Lower leg skin (tissue), 4 donors: ENCODE results near the gene ANKH. TPM values are rescaled to one million over a fixed set of nuclear protein-coding genes. Genes with fewer than 3 reads are reported as not detected.
"Not testable (repeated sequence)": the region's sequence is repeated elsewhere in the genome, so short reads cannot be mapped to it uniquely, and the experiment has no call there.

Experiments used
- DNase-seq, 2 donors: peaks; one replicate each; pipeline ENCODE4 v3.0.0-alpha.2; 2019; ENCODE audit warnings: low spot score in 2 of 2
- H3K4me3 ChIP-seq: fragments of 200-600 bp; sonication (generic); 2 replicates; pipeline ENCODE4 v1.5.1; 2017; ENCODE audit warnings: mild to moderate bottlenecking, low read depth; ENCODE audit not compliant: poor library complexity, severe bottlenecking
- CTCF ChIP-seq, 3 donors: fragments of 450-650 bp; IDR thresholded peaks; one replicate each; pipeline ENCODE4 v1.5.1; 2016; ENCODE audit warnings: antibody characterized with exemption in 3 of 3, mild to moderate bottlenecking in 3 of 3, moderate library complexity in 2 of 3
- POLR2A ChIP-seq, 2 donors: fragments of 450-650 bp; IDR thresholded peaks; one replicate each; pipeline ENCODE4 v1.6.1; 2016 to 2017; ENCODE audit warnings: antibody characterized with exemption in 2 of 2, mild to moderate bottlenecking in 1 of 2, moderate library complexity in 1 of 2
- WGBS, 2 donors: methylation state at CpG; one replicate each; pipeline ENCODE4 v1.1.5; 2018; 5-methylcytosine and 5-hydroxymethylcytosine counted together
- intact Hi-C: fragments of 100-400 bp; cut with DNase I; formaldehyde crosslinking; loops from one replicate; pipeline ENCODE4 v1.15.0; 2023; ENCODE audit warnings: low total_unique reads
- total RNA-seq, 4 donors: library from RNA; depleted of rRNA; stranded (reverse); fragments of >200 nt; gene quantifications; one replicate each; pipeline ENCODE4 v1.1.0, GENCODE V29; 2016

ANKH gene
- total RNA-seq, 4 donors from 2014 or later: 44.0 to 84.8 (median 67.9) TPM

- intact Hi-C loops: no loop called here
- H3K4me3 ChIP-seq: no peak overlapping the region
- TF ChIP-seq CTCF (IDR thresholded peaks at IDR 0.05) (no peak), POLR2A (IDR thresholded peaks at IDR 0.05) (no peak)
- DNase-seq: no peak
- 54 to 80% methylated on average over 1 of the region's 1 CpG for WGBS, 2 donors
Measured at GRCh38 chr5:14880688-14881087, 9.1 kb upstream of the ANKH start.

- 75 to 85% methylated on average over 6 of the region's 6 CpGs for WGBS, 2 donors
- intact Hi-C loops: no loop called here
- H3K4me3 ChIP-seq: no peak overlapping the region
- DNase-seq: no peak
- TF ChIP-seq CTCF (IDR thresholded peaks at IDR 0.05) (no peak), POLR2A (IDR thresholded peaks at IDR 0.05) (no peak)
Measured at GRCh38 chr5:14879937-14880589, 8.5 kb upstream of the ANKH start.

DNA sequence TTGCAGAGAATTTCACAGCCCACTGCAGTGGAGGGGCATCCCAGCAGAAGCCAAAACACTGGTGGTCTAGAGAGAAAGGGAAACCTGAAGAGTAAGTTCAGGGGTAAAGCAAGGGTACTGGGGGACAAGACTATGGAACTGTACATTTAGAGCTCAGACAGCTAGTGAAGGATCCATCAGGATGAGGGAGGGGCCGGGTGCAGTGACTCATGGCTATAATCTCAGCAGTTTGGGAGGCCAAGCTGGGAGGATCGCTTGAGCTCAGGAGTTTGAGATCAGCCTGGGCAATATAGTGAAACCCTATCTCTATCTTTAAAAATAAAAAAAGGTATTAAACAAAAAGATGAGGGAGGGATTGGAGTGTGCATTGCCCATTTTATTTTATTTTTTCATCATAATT is 7.8 kb upstream of the ANKH start:
- TF ChIP-seq CTCF (IDR thresholded peaks at IDR 0.05) (no peak), POLR2A (IDR thresholded peaks at IDR 0.05) (no peak)
- no peak for DNase-seq
- no peak overlapping the region for H3K4me3 ChIP-seq
- intact Hi-C loops: no loop called here
- 66 to 76% methylated on average over 2 of the region's 2 CpGs for WGBS, 2 donors

DNA sequence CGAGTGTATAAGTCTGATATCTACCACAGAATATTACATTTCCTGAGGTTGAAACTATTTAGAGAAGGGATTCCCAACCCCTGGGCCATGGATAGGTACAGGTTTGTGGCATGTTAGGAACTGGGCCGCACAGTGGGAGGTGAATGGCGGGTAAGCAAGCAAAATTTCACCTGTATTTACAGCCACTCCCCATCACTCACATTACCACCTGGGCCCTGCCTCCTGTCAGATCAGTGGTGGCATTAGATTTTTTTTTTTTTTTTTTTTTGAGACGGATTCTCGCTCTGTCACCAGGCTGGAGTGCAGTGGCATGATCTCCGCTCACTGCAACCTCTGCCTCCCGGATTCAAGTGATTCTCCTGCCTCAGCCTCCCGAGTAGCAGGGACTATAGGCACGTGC is 6.6 kb upstream of the ANKH start:
- 96 to 99% methylated on average over 9 of the region's 9 CpGs for WGBS, 2 donors
- intact Hi-C loops, H3K4me3 ChIP-seq, DNase-seq: not testable (repeated sequence)

GRCh38 chr5:14876095-14876494 is 4.5 kb upstream of the ANKH start:
- 67 to 78% methylated on average over 5 of the region's 5 CpGs for WGBS, 2 donors
- H3K4me3 ChIP-seq: no peak overlapping the region
- DNase-seq: no peak
- intact Hi-C loops: no loop called here
- no peak for TF ChIP-seq POLR2A (IDR thresholded peaks at IDR 0.05)
- no peak for TF ChIP-seq CTCF (IDR thresholded peaks at IDR 0.05)

DNA sequence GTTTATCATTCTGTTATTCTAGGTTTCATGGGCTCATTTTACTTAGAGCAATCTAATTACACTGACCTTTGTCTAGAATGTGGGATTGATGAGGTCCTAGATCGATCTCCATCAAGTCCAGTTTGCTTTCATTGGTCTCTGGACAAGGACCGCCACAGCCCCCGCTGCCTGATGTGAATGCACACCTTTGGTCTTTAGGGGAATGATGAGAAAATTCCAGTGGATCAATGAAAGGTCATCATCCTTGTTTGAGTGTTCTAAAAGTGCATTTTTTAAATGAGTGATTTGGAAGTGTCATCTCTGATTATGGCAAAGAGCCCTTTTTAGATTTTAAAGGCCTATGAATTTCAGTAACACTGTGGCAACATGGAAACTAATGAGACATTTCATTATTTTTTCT is 2.2 kb upstream of the ANKH start:
- H3K4me3 ChIP-seq: no peak overlapping the region
- no peak for DNase-seq
- 92 to 98% methylated on average over 3 of the region's 3 CpGs for WGBS, 2 donors
- intact Hi-C loops: no loop called here
- TF ChIP-seq POLR2A (IDR thresholded peaks at IDR 0.05): no peak
- no peak for TF ChIP-seq CTCF (IDR thresholded peaks at IDR 0.05)
